ENCODE measurements around the gene SH3PXD2A. TPM values are rescaled to one million over a fixed set of nuclear protein-coding genes. Genes with fewer than 3 reads are reported as not detected.

The SH3PXD2A gene
- total and polyA plus RNA-seq, 2 donors (not counting 1 experiment from before 2014, with no cell fraction given), result 3.2 to 33.5 TPM

DNA sequence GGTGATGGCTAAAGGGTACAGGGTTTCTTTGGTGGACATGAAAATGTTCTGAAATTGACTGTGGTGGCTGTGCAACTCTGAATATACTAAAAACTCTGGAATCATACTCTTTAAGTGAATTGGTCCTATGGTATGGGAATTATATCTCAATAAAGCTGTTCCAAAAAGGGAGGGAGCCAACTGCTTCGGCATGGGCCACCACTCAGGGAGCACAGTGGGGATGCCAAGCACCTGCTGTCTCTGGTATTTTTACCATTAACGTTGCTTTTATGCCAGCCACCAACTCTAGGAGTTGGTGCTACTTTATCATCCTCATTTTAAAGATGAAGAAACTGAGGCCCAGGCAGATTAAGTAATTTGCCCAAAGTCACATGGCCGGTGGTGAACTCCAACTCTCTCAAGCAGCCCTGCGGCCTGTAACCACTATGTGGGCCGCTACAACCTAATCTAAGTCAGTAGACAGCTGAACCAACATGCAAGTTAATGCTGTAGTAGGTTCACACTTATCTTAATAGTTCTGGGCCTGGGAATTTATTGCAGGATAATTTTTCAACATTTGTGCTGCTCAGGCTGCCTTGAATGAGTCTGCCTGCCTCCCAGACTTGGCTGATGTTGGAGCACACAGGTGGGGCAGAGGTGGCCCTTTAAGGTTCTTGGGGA lies 20.8 kb downstream of the SH3PXD2A start:
- peaks cover 14% of the 10 kb centered on the region for H3K27me3 Mint-ChIP-seq
- H3K9me3 ChIP-seq (ENCODE audit: control extremely low read depth in 1 of 3, control insufficient read depth in 2 of 3, insufficient read depth in 1 of 3, low read length in 2 of 3), result peaks cover 0 to 4% (median 1%) of the 10 kb centered on the region in 3 donors
- WGBS (ENCODE audit: insufficient coverage), result 86% methylated on average over 1 of the region's 5 CpGs
- ChIA-PET POLR2A (no interaction called here), CTCF (no interaction called here)
- H3K4me3 Mint-ChIP-seq, result no peak overlapping the region
- no peaks in the 10 kb centered on the region for H3K36me3 ChIP-seq (replicated peaks in 1 of 2; ENCODE audit: control extremely low read depth in 1 of 2, control insufficient read depth in 1 of 2, extremely low read depth in 1 of 2, insufficient read depth in 2 of 2, low read length in 1 of 2)
- H3K27ac ChIP-seq (ENCODE audit: low read length in 2 of 2), result no peak overlapping the region
- no peak overlapping the region for H3K9ac ChIP-seq (ENCODE audit: low read length)
- no peak overlapping the region for H2AFZ ChIP-seq (ENCODE audit: insufficient read depth, low read depth, low read length, poor library complexity, severe bottlenecking)
- intact Hi-C loops (cut with micrococcal nuclease), result no loop called here
- DNase-seq (no peak), ATAC-seq (ENCODE audit: low read depth) (no peak)
- no peaks in the 10 kb centered on the region for H3K27me3 ChIP-seq (replicated peaks in 1 of 4; ENCODE audit: control extremely low read depth in 1 of 4, control insufficient read depth in 3 of 4, insufficient read depth in 4 of 4, low read length in 3 of 4)
- H3K4me1 Mint-ChIP-seq, result no peaks in the 10 kb centered on the region
- TF ChIP-seq, protein P1, sequence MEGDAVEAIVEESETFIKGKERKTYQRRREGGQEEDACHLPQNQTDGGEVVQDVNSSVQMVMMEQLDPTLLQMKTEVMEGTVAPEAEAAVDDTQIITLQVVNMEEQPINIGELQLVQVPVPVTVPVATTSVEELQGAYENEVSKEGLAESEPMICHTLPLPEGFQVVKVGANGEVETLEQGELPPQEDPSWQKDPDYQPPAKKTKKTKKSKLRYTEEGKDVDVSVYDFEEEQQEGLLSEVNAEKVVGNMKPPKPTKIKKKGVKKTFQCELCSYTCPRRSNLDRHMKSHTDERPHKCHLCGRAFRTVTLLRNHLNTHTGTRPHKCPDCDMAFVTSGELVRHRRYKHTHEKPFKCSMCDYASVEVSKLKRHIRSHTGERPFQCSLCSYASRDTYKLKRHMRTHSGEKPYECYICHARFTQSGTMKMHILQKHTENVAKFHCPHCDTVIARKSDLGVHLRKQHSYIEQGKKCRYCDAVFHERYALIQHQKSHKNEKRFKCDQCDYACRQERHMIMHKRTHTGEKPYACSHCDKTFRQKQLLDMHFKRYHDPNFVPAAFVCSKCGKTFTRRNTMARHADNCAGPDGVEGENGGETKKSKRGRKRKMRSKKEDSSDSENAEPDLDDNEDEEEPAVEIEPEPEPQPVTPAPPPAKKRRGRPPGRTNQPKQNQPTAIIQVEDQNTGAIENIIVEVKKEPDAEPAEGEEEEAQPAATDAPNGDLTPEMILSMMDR (IDR thresholded peaks at IDR 0.05), result no peak
- TF ChIP-seq EZH2 (IDR thresholded peaks at IDR 0.05; ENCODE audit: borderline replicate concordance, insufficient read depth, low read depth, low read length, poor library complexity, severe bottlenecking), result no peak
- H3K4me1 ChIP-seq (ENCODE audit: control insufficient read depth in 2 of 2, insufficient read depth in 2 of 2, low read length in 2 of 2), result peaks cover 0 to 9% of the 10 kb centered on the region in 2 donors
- no peaks in the 10 kb centered on the region for H4K20me1 ChIP-seq (ENCODE audit: control insufficient read depth, insufficient read depth, low read length, poor library complexity, severe bottlenecking)
- no peaks in the 10 kb centered on the region for H3K9me3 Mint-ChIP-seq (ENCODE audit: insufficient read depth)
- H3K4me3 ChIP-seq (ENCODE audit: control extremely low read depth in 1 of 5, extremely low read depth in 1 of 5, insufficient read depth in 1 of 5, low read depth in 2 of 5, low read length in 4 of 5), result no peak overlapping the region
- no peaks in the 10 kb centered on the region for H3K79me2 ChIP-seq (ENCODE audit: control insufficient read depth, insufficient read depth, low read length)
- H3K27ac Mint-ChIP-seq, result no peak overlapping the region
- no peak overlapping the region for H3K4me2 ChIP-seq (replicated peaks; ENCODE audit: low read depth, low read length, poor library complexity, severe bottlenecking)

DNA sequence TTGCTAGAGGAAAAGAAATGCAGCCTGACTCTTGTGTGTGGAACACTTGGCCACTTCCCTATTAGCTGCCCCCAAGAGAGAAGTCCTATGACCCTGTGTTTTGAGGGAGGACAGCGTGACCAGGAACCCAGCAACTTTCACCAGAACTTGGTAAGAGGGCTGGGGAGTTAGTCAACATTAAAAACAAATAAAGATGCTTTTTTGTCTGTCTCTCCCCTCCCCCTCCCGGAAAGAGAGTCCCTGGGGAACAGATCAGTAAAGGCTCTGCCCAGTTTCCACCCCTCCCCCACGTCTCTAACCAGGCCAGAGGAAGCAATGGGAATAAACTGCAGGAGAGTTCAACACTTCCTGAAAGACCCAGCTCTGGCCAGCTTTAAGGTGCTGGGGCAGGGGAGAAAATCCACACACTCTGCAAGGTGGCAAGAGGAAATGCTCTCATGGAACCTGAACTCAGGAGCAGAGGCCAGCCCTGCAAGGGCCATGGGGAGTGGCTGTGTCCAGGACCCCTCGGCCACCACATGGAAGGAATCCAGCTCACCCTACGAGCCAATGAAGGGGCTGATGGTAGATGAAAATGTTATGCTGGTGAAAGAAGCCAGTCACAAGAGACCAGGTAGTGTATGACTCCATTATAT lies 21.5 kb downstream of the SH3PXD2A start:
- Histone ChIP-seq H3K79me2 (ENCODE audit: control insufficient read depth, insufficient read depth, low read length) (no peaks in the 10 kb centered on the region), H3K4me1 (ENCODE audit: control insufficient read depth in 2 of 2, insufficient read depth in 2 of 2, low read length in 2 of 2) (peaks cover 0 to 9% of the 10 kb centered on the region in 2 donors), H3K27me3 (replicated peaks in 1 of 4; ENCODE audit: control extremely low read depth in 1 of 4, control insufficient read depth in 3 of 4, insufficient read depth in 4 of 4, low read length in 3 of 4) (no peaks in the 10 kb centered on the region), H3K9ac (ENCODE audit: low read length) (no peak overlapping the region), H3K9me3 (ENCODE audit: control extremely low read depth in 1 of 3, control insufficient read depth in 2 of 3, insufficient read depth in 1 of 3, low read length in 2 of 3) (peaks cover 0 to 4% (median 1%) of the 10 kb centered on the region in 3 donors), H4K20me1 (ENCODE audit: control insufficient read depth, insufficient read depth, low read length, poor library complexity, severe bottlenecking) (no peaks in the 10 kb centered on the region), H3K4me3 (ENCODE audit: control extremely low read depth in 1 of 5, extremely low read depth in 1 of 5, insufficient read depth in 1 of 5, low read depth in 2 of 5, low read length in 4 of 5) (no peak overlapping the region), H3K36me3 (replicated peaks in 1 of 2; ENCODE audit: control extremely low read depth in 1 of 2, control insufficient read depth in 1 of 2, extremely low read depth in 1 of 2, insufficient read depth in 2 of 2, low read length in 1 of 2) (no peaks in the 10 kb centered on the region), H2AFZ (ENCODE audit: insufficient read depth, low read depth, low read length, poor library complexity, severe bottlenecking) (no peak overlapping the region), H3K27ac (ENCODE audit: low read length in 2 of 2) (no peak overlapping the region), H3K4me2 (replicated peaks; ENCODE audit: low read depth, low read length, poor library complexity, severe bottlenecking) (no peak overlapping the region)
- no peak overlapping the region for H3K27ac Mint-ChIP-seq
- no peak overlapping the region for H3K4me3 Mint-ChIP-seq
- ChIA-PET CTCF (no interaction called here), POLR2A (no interaction called here)
- ATAC-seq (ENCODE audit: low read depth) (no peak), DNase-seq (no peak)
- H3K4me1 Mint-ChIP-seq, result no peaks in the 10 kb centered on the region
- intact Hi-C loops (cut with micrococcal nuclease), result no loop called here
- TF ChIP-seq, protein P1 (IDR thresholded peaks at IDR 0.05), result no peak
- no peak for TF ChIP-seq EZH2 (IDR thresholded peaks at IDR 0.05; ENCODE audit: borderline replicate concordance, insufficient read depth, low read depth, low read length, poor library complexity, severe bottlenecking)
- H3K27me3 Mint-ChIP-seq, result peaks cover 13% of the 10 kb centered on the region
- WGBS (ENCODE audit: insufficient coverage), result no CpG with 5 or more reads among the region's 5 CpGs
- no peaks in the 10 kb centered on the region for H3K9me3 Mint-ChIP-seq (ENCODE audit: insufficient read depth)
